Amniotic stem cell (primary cell): ENCODE data around the gene UBE3B.

Experiments used
- DNase-seq: peaks from one replicate; lab custom pipeline; 2025; lab: John Stamatoyannopoulos, UW

The UBE3B gene

GRCh38 chr12:109573029-109573913 is 95.8 kb downstream of the UBE3B start, which contains the start of the genes MMAB and MVK:
Gene MMAB, minus strand, starts transcription at chr12:109573504. Its CDS starts 24 bp downstream, at chr12:109573480.
Gene MVK, plus strand, starts transcription at chr12:109573794. Its CDS starts 1,029 bp downstream, at chr12:109574823.
- DNase-seq = peak; percentile 99

DNA sequence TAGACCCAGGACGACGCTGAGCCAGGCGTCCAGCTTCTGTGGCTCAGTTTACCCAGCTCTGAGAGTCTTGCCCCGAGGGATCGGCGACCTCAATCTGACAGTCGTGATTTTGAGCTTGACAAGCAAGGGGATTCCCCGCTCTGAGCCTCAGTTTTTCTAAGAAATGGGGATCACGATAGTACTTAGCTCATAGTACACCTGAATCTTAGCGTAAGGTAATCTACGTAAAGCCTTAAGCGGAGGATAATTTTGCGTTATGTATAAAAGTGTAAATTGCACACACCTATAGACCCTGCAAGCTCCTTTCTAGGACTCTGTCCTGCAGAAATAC is 96.4 kb downstream of the UBE3B start:
- DNase-seq = no peak

DNA sequence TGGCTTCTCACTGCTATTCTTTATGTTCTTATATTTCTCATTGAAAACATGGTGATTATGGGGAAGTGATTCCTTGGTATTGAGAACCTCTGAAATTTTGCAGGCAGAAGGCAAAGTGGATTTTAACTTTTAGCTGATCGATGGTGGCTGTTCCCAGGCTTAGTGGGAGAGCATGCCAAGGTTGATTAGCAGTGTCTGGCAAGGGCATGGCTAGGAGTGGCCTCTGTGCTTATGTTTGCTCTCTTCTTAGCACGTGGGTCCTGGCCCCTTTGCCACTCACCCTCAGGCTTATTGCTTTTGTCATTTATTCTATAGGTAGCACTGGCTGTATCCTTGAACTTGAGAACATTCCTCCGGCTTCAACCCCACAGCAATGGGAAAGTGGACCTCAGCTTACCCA is 98.2 kb downstream of the UBE3B start:
- DNase-seq = no peak

DNA sequence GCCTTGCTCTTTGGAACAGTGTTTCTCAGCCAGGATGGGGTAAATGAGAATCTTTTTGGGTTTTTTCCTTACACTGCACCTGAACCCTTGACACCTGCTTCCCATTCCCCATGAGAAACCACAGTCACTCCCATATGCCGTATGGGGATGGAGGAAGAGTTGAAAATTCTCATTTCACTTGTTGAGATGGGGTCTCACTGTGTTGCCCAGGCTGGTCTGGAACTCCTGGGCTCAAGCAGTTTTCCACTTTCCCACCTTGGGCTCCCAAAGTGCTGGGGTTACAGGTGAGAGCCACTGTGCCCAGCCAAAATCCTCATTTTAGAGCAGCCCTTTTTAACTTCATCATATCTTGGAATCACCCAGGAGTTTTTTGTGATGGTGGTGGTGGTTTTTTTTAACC is 99.9 kb downstream of the UBE3B start:
- no peak for DNase-seq

GRCh38 chr12:109578330-109578927 is 101.0 kb downstream of the UBE3B start:
- DNase-seq = no peak

DNA sequence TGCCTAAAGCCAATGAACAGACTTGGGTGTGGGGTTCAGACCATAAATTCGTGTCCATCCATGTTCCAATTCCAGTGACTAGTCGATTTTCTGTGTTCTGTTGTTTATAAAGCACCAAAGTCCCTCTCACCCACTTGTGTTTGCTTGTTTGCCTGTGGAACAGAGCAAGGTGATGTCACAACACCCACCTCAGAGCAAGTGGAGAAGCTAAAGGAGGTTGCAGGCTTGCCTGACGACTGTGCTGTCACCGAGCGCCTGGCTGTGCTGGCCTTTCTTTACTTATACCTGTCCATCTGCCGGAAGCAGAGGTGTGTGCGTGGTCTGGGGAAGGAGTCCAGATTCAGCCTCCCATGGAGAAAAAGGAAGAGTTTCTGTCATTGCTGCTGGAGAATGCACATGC is 102.2 kb downstream of the UBE3B start:
- no peak for DNase-seq

GRCh38 chr12:109580272-109580671 is 102.8 kb downstream of the UBE3B start:
- DNase-seq = no peak

GRCh38 chr12:109580684-109581333 is 103.4 kb downstream of the UBE3B start:
- no peak for DNase-seq

GRCh38 chr12:109581334-109581691 is 103.9 kb downstream of the UBE3B start:
- no peak for DNase-seq

- DNase-seq = no peak
Measured at GRCh38 chr12:109581856-109582255, 104.4 kb downstream of the UBE3B start.

DNA sequence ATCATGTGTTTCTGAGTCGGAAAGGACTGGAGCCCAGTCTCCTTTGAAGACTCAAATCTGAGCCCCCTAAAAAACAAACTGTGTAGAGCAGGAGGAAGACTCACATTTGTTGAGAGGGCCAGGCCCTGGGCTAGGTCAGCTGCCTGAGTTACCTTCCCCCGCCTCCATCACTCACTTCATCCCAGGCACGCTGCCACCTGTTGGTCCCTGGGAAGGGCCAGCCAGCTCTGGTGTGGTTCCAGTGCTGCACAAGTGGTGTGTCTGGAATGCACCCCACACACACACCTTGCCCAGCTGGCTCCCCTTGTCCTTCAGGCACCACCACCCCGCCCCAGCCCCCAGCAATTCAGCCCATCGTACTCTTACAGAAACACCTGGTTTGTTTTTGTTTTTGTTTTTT is 105.2 kb downstream of the UBE3B start:
- DNase-seq = no peak

- DNase-seq = no peak
Measured at GRCh38 chr12:109583733-109584132, 106.3 kb downstream of the UBE3B start.
